H1 (cell line): Measurements from ENCODE around the gene KRTAP20-4. TPM values are rescaled to one million over a fixed set of nuclear protein-coding genes. Genes with fewer than 3 reads are reported as not detected.

Source experiments
- CTCF ChIA-PET: fragments of 300-600 bp; sonication (Branson Sonifier 250); formaldehyde crosslinking; loops from one replicate; lab custom pipeline; 2021; ENCODE audit not compliant: partially characterized antibody; lab: Charles Lee
- POLR2A ChIA-PET: fragments of 300-600 bp; sonication (Branson Sonifier 250); formaldehyde crosslinking; loops from one replicate; lab custom pipeline; 2021; ENCODE audit warnings: inconsistent platforms; ENCODE audit not compliant: partially characterized antibody; lab: Charles Lee
- DNase-seq, 2 experiments: peaks; one replicate each; pipeline versions ENCODE4 v3.0.0 to v3.0.0-alpha.2; 2010 to 2022; ENCODE audit warnings: low spot score in 2 of 2, low read depth in 1 of 2, mixed read lengths in 1 of 2
- FAIRE-seq: peaks from 2 replicates; lab custom pipeline; 2011; peaks lifted over from hg19 to GRCh38; lab: Jason Lieb, UNC
- H2AFZ ChIP-seq: 2 replicates; pipeline ENCODE4 v1.8.1; 2012; ENCODE audit warnings: low read length, inconsistent platforms
- H2AK5ac ChIP-seq: 2 replicates; pipeline ENCODE4 v1.6.1; 2013; ENCODE audit warnings: low read depth, low read length
- H2BK120ac ChIP-seq: replicated peaks from 2 replicates; pipeline ENCODE3; 2013; ENCODE audit warnings: low read depth, low read length, inconsistent platforms
- H2BK12ac ChIP-seq: 2 replicates; pipeline ENCODE4 v1.6.1; 2013; ENCODE audit warnings: low read depth, low read length
- H2BK15ac ChIP-seq: 2 replicates; pipeline ENCODE4 v1.6.1; 2013; ENCODE audit warnings: low read length
- H2BK20ac ChIP-seq: 2 replicates; pipeline ENCODE4 v1.6.1; 2013; ENCODE audit warnings: low read length
- H2BK5ac ChIP-seq: 2 replicates; pipeline ENCODE4 v1.6.1; 2013; ENCODE audit warnings: low read depth, low read length
- H3K14ac ChIP-seq: 2 replicates; pipeline ENCODE4 v1.6.1; 2013; ENCODE audit warnings: inconsistent platforms; ENCODE audit not compliant: insufficient read length
- H3K18ac ChIP-seq: 2 replicates; pipeline ENCODE4 v1.6.1; 2013; ENCODE audit warnings: low read length; ENCODE audit errors: extremely low read depth
- H3K23ac ChIP-seq: 2 replicates; pipeline ENCODE4 v1.6.1; 2013; ENCODE audit warnings: inconsistent platforms; ENCODE audit not compliant: insufficient read length
- H3K23me2 ChIP-seq: 2 replicates; pipeline ENCODE4 v1.6.1; 2013; ENCODE audit warnings: low read depth, low read length
- H3K27ac ChIP-seq: 2 replicates; pipeline ENCODE4 v1.6.1; 2011; ENCODE audit warnings: low read depth, low read length, inconsistent platforms
- H3K27me3 ChIP-seq, 4 experiments: replicated peaks in 1 of 4; 1 replicate in 1 of 4; 2 replicates in 3 of 4; pipeline versions ENCODE4 v1.6.1 to v1.8.1; 2011 to 2013; ENCODE audit warnings: low read length in 3 of 4, mild to moderate bottlenecking in 3 of 4, inconsistent platforms in 2 of 4, mixed read lengths in 2 of 4, moderate library complexity in 1 of 4; ENCODE audit not compliant: control insufficient read depth in 3 of 4, insufficient read depth in 3 of 4; ENCODE audit errors: extremely low read depth in 1 of 4
- H3K36me3 ChIP-seq, 4 experiments: 2 replicates each; pipeline versions ENCODE4 v1.6.1 to v1.8.1; 2011 to 2013; ENCODE audit warnings: mild to moderate bottlenecking in 4 of 4, low read length in 3 of 4, moderate library complexity in 2 of 4, control low read depth in 1 of 4, inconsistent platforms in 1 of 4; ENCODE audit not compliant: insufficient read depth in 4 of 4, control insufficient read depth in 2 of 4
- H3K4ac ChIP-seq: replicated peaks from 2 replicates; pipeline ENCODE3; 2013; ENCODE audit warnings: low read length, low read depth, mixed read lengths, inconsistent platforms; ENCODE audit not compliant: insufficient read length
- H3K4me1 ChIP-seq, 4 experiments: replicated peaks in 1 of 4; 1 replicate in 1 of 4; 2 replicates in 3 of 4; pipeline versions ENCODE4 v1.6.1 to v1.8.1; 2011 to 2013; ENCODE audit warnings: low read length in 3 of 4, inconsistent platforms in 2 of 4, mixed read lengths in 1 of 4; ENCODE audit not compliant: insufficient read depth in 4 of 4, control insufficient read depth in 3 of 4
- H3K4me2 ChIP-seq, 2 experiments: 2 replicates each; pipeline versions ENCODE4 v1.6.1 to v1.8.1; 2011 to 2013; ENCODE audit warnings: low read depth in 2 of 2, low read length in 2 of 2, control low read depth in 1 of 2, inconsistent platforms in 1 of 2, mild to moderate bottlenecking in 1 of 2; ENCODE audit not compliant: insufficient read depth in 1 of 2
- H3K4me3 ChIP-seq, 4 experiments: fragments of 200-600, 300-600 bp in 1 of 4; sonication (generic), shearing (Covaris generic), sonication (Bioruptor Twin) in 1 of 4; 2 replicates each; pipeline versions ENCODE4 v1.5.1 to v1.8.1; 2011 to 2016; ENCODE audit warnings: low read length in 4 of 4, low read depth in 3 of 4, control low read depth in 2 of 4, inconsistent platforms in 2 of 4, mild to moderate bottlenecking in 2 of 4, mixed read lengths in 1 of 4, moderate library complexity in 1 of 4; ENCODE audit not compliant: insufficient read depth in 2 of 4; ENCODE audit errors: extremely low read depth in 1 of 4
- H3K56ac ChIP-seq: replicated peaks from 2 replicates; pipeline ENCODE3; 2013; ENCODE audit warnings: low read depth, mild to moderate bottlenecking, mixed read lengths, low read length, inconsistent platforms; ENCODE audit not compliant: insufficient read length
- H3K79me1 ChIP-seq: 2 replicates; pipeline ENCODE4 v1.6.1; 2013; ENCODE audit warnings: low read depth, low read length, control low read depth
- H3K79me2 ChIP-seq, 2 experiments: 2 replicates each; pipeline versions ENCODE4 v1.6.1 to v1.8.1; 2012 to 2013; ENCODE audit warnings: low read length in 2 of 2, mild to moderate bottlenecking in 2 of 2, inconsistent platforms in 1 of 2; ENCODE audit not compliant: insufficient read depth in 2 of 2, control insufficient read depth in 1 of 2
- H3K9ac ChIP-seq, 4 experiments: replicated peaks in 1 of 4; 1 replicate in 1 of 4; 2 replicates in 3 of 4; pipeline versions ENCODE4 v1.6.1 to v1.8.1; 2011 to 2013; ENCODE audit warnings: low read depth in 3 of 4, low read length in 3 of 4, control low read depth in 2 of 4, mild to moderate bottlenecking in 2 of 4, moderate library complexity in 2 of 4, inconsistent platforms in 1 of 4; ENCODE audit errors: extremely low read depth in 1 of 4
- H3K9me3 ChIP-seq, 2 experiments: 2 replicates each; pipeline versions ENCODE4 v1.6.1 to v1.8.1; 2012 to 2013; ENCODE audit warnings: mild to moderate bottlenecking in 2 of 2, moderate library complexity in 2 of 2, control low read depth in 1 of 2, inconsistent platforms in 1 of 2, low read depth in 1 of 2, low read length in 1 of 2, mixed read lengths in 1 of 2; ENCODE audit not compliant: insufficient read depth in 2 of 2
- H4K20me1 ChIP-seq, 2 experiments: replicated peaks in 1 of 2; 2 replicates each; pipeline versions ENCODE3 to v1.8.1; 2011 to 2013; ENCODE audit warnings: inconsistent platforms in 2 of 2, low read length in 2 of 2, mild to moderate bottlenecking in 1 of 2; ENCODE audit not compliant: insufficient read depth in 2 of 2, control insufficient read depth in 1 of 2
- H4K5ac ChIP-seq: 2 replicates; pipeline ENCODE4 v1.6.1; 2013; ENCODE audit warnings: low read length, low read depth, mixed read lengths, inconsistent platforms; ENCODE audit not compliant: insufficient read length
- H4K8ac ChIP-seq: 2 replicates; pipeline ENCODE4 v1.8.0; 2013; ENCODE audit warnings: mild to moderate bottlenecking, moderate library complexity, low read length, inconsistent platforms; ENCODE audit not compliant: insufficient read depth; ENCODE audit errors: extremely low read depth
- H4K91ac ChIP-seq: replicated peaks from 2 replicates; pipeline ENCODE3; 2013; ENCODE audit warnings: low read length, mixed read lengths, inconsistent platforms; ENCODE audit not compliant: insufficient read length
- RFX5 ChIP-seq: IDR thresholded peaks from 2 replicates; pipeline ENCODE4 v1.6.1; 2011; ENCODE audit warnings: low read depth, low read length, improper control_type of control experiment, borderline replicate concordance
- WGBS, 2 experiments: shearing (Covaris generic) in 1 of 2; methylation state at CpG; one replicate each; pipeline versions ENCODE4 v1.1.6 to v1.1.7; 2013 to 2015; ENCODE audit warnings: low lambda C conversion rate in 2 of 2, mixed read lengths in 2 of 2, inconsistent platforms in 1 of 2, low coverage in 1 of 2, missing lambda C conversion rate in 1 of 2; ENCODE audit not compliant: insufficient replicate concordance in 2 of 2, insufficient coverage in 1 of 2, insufficient read length in 1 of 2; ENCODE audit errors: extremely low coverage in 1 of 2, missing lambda C conversion rate in 1 of 2; 5-methylcytosine and 5-hydroxymethylcytosine counted together
- long read RNA-seq, 2 experiments: library from RNA in 1 of 2; library from capped mRNA in 1 of 2; stranded (forward); transcript quantifications; one replicate each; pipeline ENCODE4 v2.0.0, GENCODE V29; 2021; ENCODE audit warnings: inconsistent platforms in 1 of 2
- polyA minus RNA-seq, 3 experiments: library from RNA; depleted of rRNA, polyadenylated mRNA; stranded (reverse); fragments of >200 nt; gene quantifications; 1 replicate in 2 of 3; 2 replicates in 1 of 3; pipeline ENCODE4 v1.2.3, GENCODE V29; 2011
- polyA plus RNA-seq, 7 experiments: library from polyadenylated mRNA; depleted of rRNA in 3 of 7; stranded (reverse) in 5 of 7; unstranded in 2 of 7; fragments of >200 nt in 5 of 7; fragments of 200-250 nt in 2 of 7; gene quantifications; 1 replicate in 5 of 7; 2 replicates in 1 of 7; 4 replicates in 1 of 7; pipeline versions ENCODE4 v1.2.1 to v1.2.3, GENCODE V29; 2011 to 2013; ENCODE audit warnings: missing spikeins in 2 of 7, mixed read lengths in 2 of 7
- total RNA-seq: library from RNA; stranded (reverse); fragmentation: NEBNext Ultra II Directional; extraction: Animal tissue kit (Norgen Biotek cat#: 25700); gene quantifications from 2 replicates; pipeline ENCODE4 v1.2.1, GENCODE V29; 2021

The KRTAP20-4 gene
- total RNA-seq (not detected in 2 replicates), polyA plus RNA-seq (2011; rRNA removed) (not detected in 2 replicates), polyA minus RNA-seq (2011; rRNA and poly(A)+ RNA removed) (not detected in 2 replicates)
- not detected for polyA plus RNA-seq (2011; cell fraction: cytosol; rRNA removed)
- polyA plus RNA-seq (2011; cell fraction: nucleus; rRNA removed) = not detected
- not detected in 4 replicates for polyA plus RNA-seq (2012, experiment 1 of 2)
- polyA plus RNA-seq (2012, experiment 2 of 2) = not detected
- polyA plus RNA-seq (2013, experiment 1 of 2) = not detected
- not detected for polyA plus RNA-seq (2013, experiment 2 of 2)
- not detected for polyA minus RNA-seq (2011; cell fraction: cytosol; rRNA and poly(A)+ RNA removed)
- not detected for polyA minus RNA-seq (2011; cell fraction: nucleus; rRNA and poly(A)+ RNA removed)
- long read RNA-seq, experiment 1 = 0 reads
- long read RNA-seq, experiment 2 = 0 reads

GRCh38 chr21:30620522-30620921, at the start of gene KRTAP20-4:
TSS of gene KRTAP20-4 (plus strand) at chr21:30620627.
- Histone ChIP-seq H2BK20ac (no peak within 1 kb of the TSS), H3K79me1 (no peaks in the 10 kb centered on the region), H2AK5ac (no peak within 1 kb of the TSS), H3K79me2 (no peaks in the 10 kb centered on the region), H3K9me3 (peaks cover 7% of the 10 kb centered on the region in 2 experiments), H4K20me1 (no peaks in the 10 kb centered on the region), H3K4me1 (no peaks in the 10 kb centered on the region; a peak in 1 of 7 replicates), H3K36me3 (no peaks in the 10 kb centered on the region), H3K4me2 (no peak within 1 kb of the TSS), H3K27ac (no peak within 1 kb of the TSS), H3K14ac (no peak within 1 kb of the TSS), H2BK12ac (no peak within 1 kb of the TSS), H3K18ac (no peak within 1 kb of the TSS), H2AFZ (no peak within 1 kb of the TSS), H3K4me3 (no peak within 1 kb of the TSS), H2BK120ac (no peak within 1 kb of the TSS), H3K56ac (no peak within 1 kb of the TSS), H2BK5ac (no peak within 1 kb of the TSS), H2BK15ac (no peak within 1 kb of the TSS), H3K27me3 (no peaks in the 10 kb centered on the region), H3K9ac (no peak within 1 kb of the TSS), H3K4ac (no peak within 1 kb of the TSS), H4K91ac (no peak within 1 kb of the TSS), H4K8ac (no peak within 1 kb of the TSS), H4K5ac (no peak within 1 kb of the TSS), H3K23ac (no peak within 1 kb of the TSS), H3K23me2 (no peaks in the 10 kb centered on the region)
- WGBS, 2 experiments = 89% methylated on average over 3 of the region's 3 CpGs; no CpG with 5 or more reads in 1 of the 2 experiments
- FAIRE-seq (no peak), DNase-seq (no peak)
- no peak for TF ChIP-seq RFX5
- ChIA-PET POLR2A (no interaction called here), CTCF (no interaction called here)
